Parathyroid adenoma (tissue), 2 donors: ENCODE measurements around the gene TOX3.

Experiments used
- H2AFZ ChIP-seq: fragments of 300-600 bp; sonication (generic); one replicate; pipeline ENCODE4 v1.7.0; 2017; ENCODE audit warnings: antibody characterized with exemption, mild to moderate bottlenecking
- H3K27ac ChIP-seq: fragments of 300-600 bp; sonication (generic); one replicate; pipeline ENCODE4 v1.7.0; 2017
- H3K27me3 ChIP-seq: fragments of 300-600 bp; sonication (generic); one replicate; pipeline ENCODE4 v1.7.0; 2017; ENCODE audit warnings: low read length; ENCODE audit not compliant: control insufficient read depth, insufficient read depth
- H3K36me3 ChIP-seq: fragments of 300-600 bp; sonication (generic); one replicate; pipeline ENCODE4 v1.7.0; 2017; ENCODE audit warnings: low read length; ENCODE audit not compliant: control insufficient read depth, insufficient read depth
- H3K4me1 ChIP-seq: fragments of 300-600 bp; sonication (generic); one replicate; pipeline ENCODE4 v1.7.0; 2017; ENCODE audit warnings: control low read depth
- H3K4me2 ChIP-seq: fragments of 300-600 bp; sonication (generic); one replicate; pipeline ENCODE4 v1.7.0; 2017; ENCODE audit warnings: low read length
- H3K4me3 ChIP-seq: fragments of 300-600 bp; sonication (generic); one replicate; pipeline ENCODE4 v1.7.0; 2017; ENCODE audit warnings: low read depth, low read length
- H3K79me2 ChIP-seq: fragments of 300-600 bp; sonication (generic); one replicate; pipeline ENCODE4 v1.7.0; 2017; ENCODE audit warnings: control low read depth
- H3K9ac ChIP-seq: fragments of 300-600 bp; sonication (generic); one replicate; pipeline ENCODE4 v1.7.0; 2017; ENCODE audit warnings: mild to moderate bottlenecking
- H3K9me3 ChIP-seq: fragments of 300-600 bp; sonication (generic); one replicate; pipeline ENCODE4 v1.7.0; 2017; ENCODE audit warnings: low read length; ENCODE audit not compliant: control insufficient read depth
- TF ChIP-seq, protein P1 (sequence below): fragments of 300-600 bp; sonication (generic); IDR thresholded peaks from one replicate; pipeline ENCODE4 v1.7.0; 2017; ENCODE audit warnings: antibody characterized with exemption, mild to moderate bottlenecking
- donor health status: primary hyperparathyroidism.

Gene TOX3

DNA sequence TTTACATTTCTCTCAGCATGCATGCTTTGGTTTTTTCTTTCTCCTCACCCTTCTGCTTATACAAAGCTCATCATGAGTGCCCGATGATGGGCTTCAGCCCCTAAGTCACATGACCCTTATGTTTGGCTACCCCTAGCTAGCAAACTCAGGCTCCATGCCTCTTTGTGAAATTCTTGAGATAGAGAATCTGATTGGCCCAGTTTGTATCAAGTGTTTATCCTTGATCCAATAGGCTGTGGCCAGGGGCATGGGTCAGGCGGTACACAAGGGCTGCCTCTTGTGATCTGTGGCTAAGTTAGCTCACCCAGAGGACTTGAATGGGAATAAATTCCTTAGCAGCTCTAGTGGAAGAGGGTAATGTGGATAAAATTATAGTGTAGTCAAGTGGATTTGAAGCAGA, 11.5 kb upstream of the TOX3 start:
- Histone ChIP-seq H3K4me1 (no peaks in the 10 kb centered on the region), H3K79me2 (no peaks in the 10 kb centered on the region), H3K27ac (no peak overlapping the region), H3K9me3 (no peaks in the 10 kb centered on the region), H2AFZ (no peak overlapping the region), H3K36me3 (no peaks in the 10 kb centered on the region), H3K4me3 (no peak overlapping the region), H3K27me3 (no peaks in the 10 kb centered on the region), H3K4me2 (no peak overlapping the region), H3K9ac (no peak overlapping the region)
- TF ChIP-seq, protein P1, sequence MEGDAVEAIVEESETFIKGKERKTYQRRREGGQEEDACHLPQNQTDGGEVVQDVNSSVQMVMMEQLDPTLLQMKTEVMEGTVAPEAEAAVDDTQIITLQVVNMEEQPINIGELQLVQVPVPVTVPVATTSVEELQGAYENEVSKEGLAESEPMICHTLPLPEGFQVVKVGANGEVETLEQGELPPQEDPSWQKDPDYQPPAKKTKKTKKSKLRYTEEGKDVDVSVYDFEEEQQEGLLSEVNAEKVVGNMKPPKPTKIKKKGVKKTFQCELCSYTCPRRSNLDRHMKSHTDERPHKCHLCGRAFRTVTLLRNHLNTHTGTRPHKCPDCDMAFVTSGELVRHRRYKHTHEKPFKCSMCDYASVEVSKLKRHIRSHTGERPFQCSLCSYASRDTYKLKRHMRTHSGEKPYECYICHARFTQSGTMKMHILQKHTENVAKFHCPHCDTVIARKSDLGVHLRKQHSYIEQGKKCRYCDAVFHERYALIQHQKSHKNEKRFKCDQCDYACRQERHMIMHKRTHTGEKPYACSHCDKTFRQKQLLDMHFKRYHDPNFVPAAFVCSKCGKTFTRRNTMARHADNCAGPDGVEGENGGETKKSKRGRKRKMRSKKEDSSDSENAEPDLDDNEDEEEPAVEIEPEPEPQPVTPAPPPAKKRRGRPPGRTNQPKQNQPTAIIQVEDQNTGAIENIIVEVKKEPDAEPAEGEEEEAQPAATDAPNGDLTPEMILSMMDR, result no peak

DNA sequence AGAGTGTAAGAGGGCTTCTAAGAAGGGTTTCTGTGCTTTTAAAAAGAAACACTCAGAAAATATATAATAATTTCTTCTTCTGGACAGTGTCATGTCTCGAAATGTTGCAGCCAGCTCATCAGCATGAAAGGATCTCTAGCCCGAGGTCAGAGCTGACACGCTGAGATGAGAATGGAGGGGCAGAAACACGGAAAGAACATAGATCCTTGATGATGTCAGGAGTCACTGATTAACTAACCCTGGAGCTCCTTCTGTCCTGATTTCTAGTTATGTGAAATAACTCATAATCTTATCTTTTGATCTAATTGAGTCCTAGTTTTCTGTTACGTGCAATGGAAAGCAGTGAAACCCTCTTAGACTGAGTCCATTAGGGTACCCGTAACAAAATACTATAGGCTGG, 10.3 kb upstream of the TOX3 start:
- TF ChIP-seq, protein P1, result no peak
- Histone ChIP-seq H3K4me2 (no peak overlapping the region), H3K79me2 (no peaks in the 10 kb centered on the region), H3K9me3 (no peaks in the 10 kb centered on the region), H3K4me3 (no peak overlapping the region), H3K9ac (no peak overlapping the region), H3K27ac (no peak overlapping the region), H3K27me3 (no peaks in the 10 kb centered on the region), H3K36me3 (no peaks in the 10 kb centered on the region), H3K4me1 (no peaks in the 10 kb centered on the region), H2AFZ (no peak overlapping the region)

DNA sequence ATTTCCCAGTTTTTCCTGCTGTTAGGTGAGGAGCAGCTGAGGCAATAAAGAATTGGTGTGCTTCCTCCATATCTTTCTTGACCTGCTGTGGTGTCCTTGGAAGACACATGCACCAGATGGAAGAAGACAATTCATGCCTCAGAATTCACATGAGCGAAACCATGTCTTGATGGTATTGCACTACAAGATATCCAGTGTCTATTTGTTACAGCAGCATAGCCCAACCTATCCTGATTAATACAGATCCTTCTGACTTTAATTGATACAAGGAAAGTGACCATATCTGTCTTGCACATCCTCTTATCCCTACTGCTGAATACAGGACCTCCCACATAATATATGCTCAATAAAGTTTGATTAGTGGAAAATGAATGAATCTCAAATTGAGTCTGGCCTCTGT, 9.1 kb upstream of the TOX3 start:
- Histone ChIP-seq H3K27ac (no peak overlapping the region), H3K79me2 (no peaks in the 10 kb centered on the region), H3K4me2 (no peak overlapping the region), H2AFZ (no peak overlapping the region), H3K27me3 (no peaks in the 10 kb centered on the region), H3K4me1 (no peaks in the 10 kb centered on the region), H3K4me3 (no peak overlapping the region), H3K36me3 (no peaks in the 10 kb centered on the region), H3K9ac (no peak overlapping the region), H3K9me3 (no peaks in the 10 kb centered on the region)
- TF ChIP-seq, protein P1, result no peak

DNA sequence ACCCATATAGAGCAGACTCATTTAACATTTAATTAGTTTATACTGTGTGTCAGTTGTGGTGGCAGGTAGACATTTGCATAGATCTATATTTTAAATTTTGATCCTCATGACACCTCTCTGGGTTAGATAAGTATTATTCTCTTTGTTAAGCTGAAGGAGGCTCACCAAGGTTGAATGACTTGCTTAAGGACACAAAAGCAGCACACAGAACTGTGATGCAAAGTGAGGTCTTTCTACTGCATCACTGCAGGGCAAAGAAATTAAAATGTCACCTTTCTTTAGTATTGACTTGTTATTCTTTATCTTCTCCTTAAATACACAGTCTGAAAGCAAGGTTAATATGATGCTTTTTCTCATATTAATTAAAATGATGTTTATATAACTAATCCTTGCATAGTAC, 8.6 kb upstream of the TOX3 start:
- H3K9me3 ChIP-seq, result no peaks in the 10 kb centered on the region
- H3K9ac ChIP-seq, result no peak overlapping the region
- no peaks in the 10 kb centered on the region for H3K4me1 ChIP-seq
- no peaks in the 10 kb centered on the region for H3K79me2 ChIP-seq
- H3K27ac ChIP-seq, result no peak overlapping the region
- H2AFZ ChIP-seq, result no peak overlapping the region
- TF ChIP-seq, protein P1, result no peak
- no peaks in the 10 kb centered on the region for H3K27me3 ChIP-seq
- H3K4me2 ChIP-seq, result no peak overlapping the region
- H3K4me3 ChIP-seq, result no peak overlapping the region
- no peaks in the 10 kb centered on the region for H3K36me3 ChIP-seq

DNA sequence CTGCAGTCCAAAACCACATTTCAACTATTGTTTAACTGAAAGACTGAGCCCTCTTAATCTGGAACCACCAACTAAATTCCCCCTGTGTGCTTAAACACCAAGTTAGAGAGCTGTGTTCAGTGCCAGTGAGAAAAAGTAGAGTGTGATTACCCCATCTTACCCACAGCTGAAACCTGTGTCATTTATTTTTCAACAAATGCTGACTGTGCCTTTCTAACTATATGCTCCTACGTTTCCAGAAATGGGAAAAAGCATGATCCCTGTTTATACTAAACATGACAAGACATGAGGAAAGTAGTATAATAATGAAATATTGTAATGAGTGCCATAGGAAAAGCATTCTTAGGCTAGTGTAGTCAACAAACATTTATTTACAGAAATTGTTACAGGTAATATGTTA, 7.4 kb upstream of the TOX3 start:
- no peak overlapping the region for H3K4me3 ChIP-seq
- no peaks in the 10 kb centered on the region for H3K79me2 ChIP-seq
- TF ChIP-seq, protein P1, result no peak
- no peaks in the 10 kb centered on the region for H3K27me3 ChIP-seq
- H3K4me2 ChIP-seq, result no peak overlapping the region
- H3K27ac ChIP-seq, result no peak overlapping the region
- H3K4me1 ChIP-seq, result no peaks in the 10 kb centered on the region
- no peaks in the 10 kb centered on the region for H3K9me3 ChIP-seq
- no peak overlapping the region for H3K9ac ChIP-seq
- H3K36me3 ChIP-seq, result no peaks in the 10 kb centered on the region
- no peak overlapping the region for H2AFZ ChIP-seq
